ENCODE data around the gene ENOX1. TPM values are rescaled to one million over a fixed set of nuclear protein-coding genes. Genes with fewer than 3 reads are reported as not detected.

ENOX1 gene
- total RNA-seq, 1 donor from 2014 or later, result 0.71 TPM

GRCh38 chr13:43331672-43332071 lies 455.1 kb downstream of the ENOX1 start:
- no peak for DNase-seq (ENCODE audit: low read depth)
- Histone ChIP-seq H3K27me3 (ENCODE audit: control insufficient read depth, insufficient read depth, low read length) (no peaks in the 10 kb centered on the region), H3K36me3 (ENCODE audit: control insufficient read depth, insufficient read depth, low read length) (no peaks in the 10 kb centered on the region), H3K4me3 (ENCODE audit: low read depth, low read length) (no peak overlapping the region)
- TF ChIP-seq CTCF (IDR thresholded peaks at IDR 0.05; ENCODE audit: insufficient read depth, low read length, poor library complexity, severe bottlenecking), result no peak

- DNase-seq (ENCODE audit: low read depth), result no peak
These were observed 457.1 kb downstream of the ENOX1 start for GRCh38 chr13:43329702-43330101.

GRCh38 chr13:43328907-43329306 lies 457.9 kb downstream of the ENOX1 start:
- no peak for DNase-seq (ENCODE audit: low read depth)
- no peak for TF ChIP-seq CTCF (IDR thresholded peaks at IDR 0.05; ENCODE audit: insufficient read depth, low read length, poor library complexity, severe bottlenecking)
- Histone ChIP-seq H3K4me3 (ENCODE audit: low read depth, low read length) (no peak overlapping the region), H3K27me3 (ENCODE audit: control insufficient read depth, insufficient read depth, low read length) (no peaks in the 10 kb centered on the region), H3K36me3 (ENCODE audit: control insufficient read depth, insufficient read depth, low read length) (no peaks in the 10 kb centered on the region)

More at GRCh38 chr13:43329702-43330101, 457.1 kb downstream of the ENOX1 start:
- no peak for TF ChIP-seq CTCF (IDR thresholded peaks at IDR 0.05; ENCODE audit: insufficient read depth, low read length, poor library complexity, severe bottlenecking)
- Histone ChIP-seq H3K4me3 (ENCODE audit: low read depth, low read length) (no peak overlapping the region), H3K27me3 (ENCODE audit: control insufficient read depth, insufficient read depth, low read length) (no peaks in the 10 kb centered on the region), H3K36me3 (ENCODE audit: control insufficient read depth, insufficient read depth, low read length) (no peaks in the 10 kb centered on the region)

- Histone ChIP-seq H3K36me3 (ENCODE audit: control insufficient read depth, insufficient read depth, low read length) (no peaks in the 10 kb centered on the region), H3K27me3 (ENCODE audit: control insufficient read depth, insufficient read depth, low read length) (no peaks in the 10 kb centered on the region), H3K4me3 (ENCODE audit: low read depth, low read length) (no peak overlapping the region)
- no peak for TF ChIP-seq CTCF (IDR thresholded peaks at IDR 0.05; ENCODE audit: insufficient read depth, low read length, poor library complexity, severe bottlenecking)
- DNase-seq (ENCODE audit: low read depth), result no peak
These were observed 460.7 kb downstream of the ENOX1 start for GRCh38 chr13:43326100-43326499.

- H3K27me3 ChIP-seq (ENCODE audit: control insufficient read depth, insufficient read depth, low read length), result no peaks in the 10 kb centered on the region
- no peak for TF ChIP-seq CTCF (IDR thresholded peaks at IDR 0.05; ENCODE audit: insufficient read depth, low read length, poor library complexity, severe bottlenecking)
- no peak for DNase-seq (ENCODE audit: low read depth)
- no peak overlapping the region for H3K4me3 ChIP-seq (ENCODE audit: low read depth, low read length)
- no peaks in the 10 kb centered on the region for H3K36me3 ChIP-seq (ENCODE audit: control insufficient read depth, insufficient read depth, low read length)
These were observed 461.1 kb downstream of the ENOX1 start for GRCh38 chr13:43325636-43326035.

GRCh38 chr13:43324129-43324528 lies 462.6 kb downstream of the ENOX1 start:
- no peak for TF ChIP-seq CTCF (IDR thresholded peaks at IDR 0.05; ENCODE audit: insufficient read depth, low read length, poor library complexity, severe bottlenecking)
- no peaks in the 10 kb centered on the region for H3K36me3 ChIP-seq (ENCODE audit: control insufficient read depth, insufficient read depth, low read length)
- H3K4me3 ChIP-seq (ENCODE audit: low read depth, low read length), result no peak overlapping the region
- no peak for DNase-seq (ENCODE audit: low read depth)
- H3K27me3 ChIP-seq (ENCODE audit: control insufficient read depth, insufficient read depth, low read length), result no peaks in the 10 kb centered on the region

Data from kidney epithelial cell (primary cell).